HFF-Myc (cell line): ENCODE measurements around the gene CHMP4B.

Source experiments
- DNase-seq: peaks from one replicate; pipeline ENCODE4 v3.0.0-alpha.2; 2011; ENCODE audit warnings: low read depth; ENCODE audit errors: extremely low read depth
- H3K4me3 ChIP-seq: replicated peaks from 2 replicates; pipeline ENCODE4 v1.5.1; 2011; ENCODE audit warnings: low read depth, mild to moderate bottlenecking, control low read depth, low read length
- CTCF ChIP-seq: IDR thresholded peaks from 2 replicates; pipeline ENCODE4 v1.5.1; 2012; ENCODE audit warnings: mild to moderate bottlenecking, low read depth, low read length, control low read depth; ENCODE audit errors: missing control alignments

CHMP4B gene

GRCh38 chr20:33840160-33840559, 29.0 kb downstream of the CHMP4B start:
- no peak for TF ChIP-seq CTCF
- no peak for DNase-seq
- H3K4me3 ChIP-seq = no peak overlapping the region

GRCh38 chr20:33840759-33841435, 29.7 kb downstream of the CHMP4B start:
- no peak for DNase-seq
- no peak for TF ChIP-seq CTCF
- no peak overlapping the region for H3K4me3 ChIP-seq

GRCh38 chr20:33841436-33841799, 30.3 kb downstream of the CHMP4B start:
- no peak for DNase-seq
- no peak overlapping the region for H3K4me3 ChIP-seq
- no peak for TF ChIP-seq CTCF

- no peak for TF ChIP-seq CTCF
- no peak overlapping the region for H3K4me3 ChIP-seq
- DNase-seq = no peak
Measured at GRCh38 chr20:33842346-33842745, 31.2 kb downstream of the CHMP4B start.

GRCh38 chr20:33843050-33843449, 31.9 kb downstream of the CHMP4B start:
- no peak for TF ChIP-seq CTCF
- no peak for DNase-seq
- H3K4me3 ChIP-seq = no peak overlapping the region

- no peak for DNase-seq
- H3K4me3 ChIP-seq = no peak overlapping the region
- no peak for TF ChIP-seq CTCF
Measured at GRCh38 chr20:33843854-33844253, 32.7 kb downstream of the CHMP4B start.
